H9 (cell line): ENCODE measurements around the gene AHNAK2. TPM values are rescaled to one million over a fixed set of nuclear protein-coding genes. Genes with fewer than 3 reads are reported as not detected.

ENCODE experiments used
- DNase-seq: peaks from one replicate; pipeline ENCODE4 v3.0.0-alpha.2; 2017
- H2AFZ ChIP-seq: one replicate; pipeline ENCODE4 v1.6.1; 2013; ENCODE audit warnings: mild to moderate bottlenecking, low read length, control low read depth, moderate library complexity
- H2AK5ac ChIP-seq: 2 replicates; pipeline ENCODE4 v1.6.1; 2013; ENCODE audit warnings: low read length, control low read depth, mixed read lengths; ENCODE audit not compliant: insufficient read length
- H2BK120ac ChIP-seq: one replicate; pipeline ENCODE4 v1.6.1; 2013; ENCODE audit warnings: low read depth, mild to moderate bottlenecking, low read length, control low read depth, inconsistent platforms; ENCODE audit not compliant: poor library complexity, severe bottlenecking
- H2BK12ac ChIP-seq: 2 replicates; pipeline ENCODE4 v1.6.1; 2013; ENCODE audit warnings: low read length, control low read depth, mixed read lengths, low read depth; ENCODE audit not compliant: insufficient read length
- H2BK15ac ChIP-seq: 2 replicates; pipeline ENCODE4 v1.6.1; 2013; ENCODE audit warnings: low read depth, low read length, control low read depth
- H2BK20ac ChIP-seq: one replicate; pipeline ENCODE4 v1.6.1; 2013; ENCODE audit warnings: low read depth, mild to moderate bottlenecking, low read length, control low read depth, inconsistent platforms; ENCODE audit not compliant: poor library complexity, severe bottlenecking
- H2BK5ac ChIP-seq: 2 replicates; pipeline ENCODE4 v1.6.1; 2013; ENCODE audit warnings: low read length, control low read depth, mixed read lengths; ENCODE audit not compliant: insufficient read length
- H3K14ac ChIP-seq: 2 replicates; pipeline ENCODE4 v1.6.1; 2013; ENCODE audit warnings: low read length, control low read depth; ENCODE audit not compliant: insufficient read depth
- H3K18ac ChIP-seq: 2 replicates; pipeline ENCODE4 v1.6.1; 2013; ENCODE audit warnings: low read depth, mild to moderate bottlenecking, mixed read lengths, low read length, control low read depth; ENCODE audit not compliant: insufficient read length
- H3K23ac ChIP-seq: 2 replicates; pipeline ENCODE4 v1.6.1; 2013; ENCODE audit warnings: low read length, control low read depth, mixed read lengths, low read depth; ENCODE audit not compliant: insufficient read length
- H3K23me2 ChIP-seq: 2 replicates; pipeline ENCODE4 v1.6.1; 2013; ENCODE audit warnings: low read depth, mild to moderate bottlenecking, mixed read lengths, low read length, control low read depth; ENCODE audit not compliant: insufficient read length, poor library complexity, severe bottlenecking
- H3K27ac ChIP-seq: 2 replicates; pipeline ENCODE4 v1.5.1; 2013; ENCODE audit warnings: low read length, control low read depth, mixed read lengths, low read depth; ENCODE audit not compliant: insufficient read length
- H3K27me3 ChIP-seq: 2 replicates; pipeline ENCODE4 v1.6.1; 2013; ENCODE audit warnings: low read length, control low read depth, inconsistent platforms; ENCODE audit not compliant: insufficient read depth
- H3K4ac ChIP-seq: 2 replicates; pipeline ENCODE4 v1.6.1; 2013; ENCODE audit warnings: low read depth, mild to moderate bottlenecking, control low read depth, inconsistent platforms, low read length, moderate library complexity
- H3K4me1 ChIP-seq: 2 replicates; pipeline ENCODE4 v1.6.1; 2013; ENCODE audit warnings: low read length, control low read depth, inconsistent platforms; ENCODE audit not compliant: insufficient read depth
- H3K4me2 ChIP-seq: 2 replicates; pipeline ENCODE4 v1.6.1; 2013; ENCODE audit warnings: low read length, control low read depth, mixed read lengths; ENCODE audit not compliant: insufficient read length, insufficient read depth
- H3K56ac ChIP-seq: 2 replicates; pipeline ENCODE4 v1.6.1; 2013; ENCODE audit warnings: low read depth, mild to moderate bottlenecking, mixed read lengths, low read length, control low read depth; ENCODE audit not compliant: insufficient read length
- H3K79me1 ChIP-seq: 2 replicates; pipeline ENCODE4 v1.6.1; 2013; ENCODE audit warnings: low read depth, mild to moderate bottlenecking, moderate library complexity, low read length, control low read depth, inconsistent platforms; ENCODE audit not compliant: insufficient read depth, poor library complexity, severe bottlenecking
- H3K79me2 ChIP-seq: 2 replicates; pipeline ENCODE4 v1.6.1; 2013; ENCODE audit warnings: low read length, control low read depth, inconsistent platforms; ENCODE audit not compliant: insufficient read depth
- H3K9ac ChIP-seq: 2 replicates; pipeline ENCODE4 v1.6.1; 2013; ENCODE audit warnings: low read length, control low read depth, mixed read lengths; ENCODE audit not compliant: insufficient read length; ENCODE audit errors: extremely low read depth
- H3K9me3 ChIP-seq: one replicate; pipeline ENCODE4 v1.6.1; 2013; ENCODE audit warnings: low read depth, low read length, inconsistent platforms; ENCODE audit not compliant: control insufficient read depth
- H3T11ph ChIP-seq: one replicate; pipeline ENCODE4 v1.6.1; 2013; ENCODE audit warnings: mild to moderate bottlenecking, low read length, control low read depth, inconsistent platforms
- H4K20me1 ChIP-seq: one replicate; pipeline ENCODE4 v1.6.1; 2013; ENCODE audit not compliant: control insufficient read depth, insufficient read length, insufficient read depth
- H4K5ac ChIP-seq: 2 replicates; pipeline ENCODE4 v1.6.1; 2013; ENCODE audit warnings: low read depth, mild to moderate bottlenecking, mixed read lengths, low read length, control low read depth; ENCODE audit not compliant: insufficient read length
- H4K8ac ChIP-seq: replicated peaks from 2 replicates; pipeline ENCODE4 v1.6.1; 2013; ENCODE audit warnings: low read length, control low read depth, mixed read lengths, low read depth; ENCODE audit not compliant: insufficient read length
- H4K91ac ChIP-seq: 2 replicates; pipeline ENCODE4 v1.6.1; 2013; ENCODE audit warnings: low read depth, mild to moderate bottlenecking, moderate library complexity, mixed read lengths, low read length, control low read depth; ENCODE audit not compliant: insufficient read length
- H3K27ac Mint-ChIP-seq, 3 experiments: 2 replicates in 2 of 3; 3 replicates in 1 of 3; pipeline ENCODE4 v1.8.0; 2020 to 2021; ENCODE audit warnings: mixed read lengths in 3 of 3, mild to moderate bottlenecking in 1 of 3, moderate library complexity in 1 of 3
- H3K27me3 Mint-ChIP-seq: 2 replicates; pipeline ENCODE4 v1.8.0; 2021; ENCODE audit warnings: low read depth, mild to moderate bottlenecking, moderate library complexity, mixed read lengths
- H3K36me3 Mint-ChIP-seq, 3 experiments: 2 replicates in 2 of 3; 3 replicates in 1 of 3; pipeline ENCODE4 v1.8.0; 2020 to 2021; ENCODE audit warnings: low read depth in 3 of 3, mixed read lengths in 3 of 3; ENCODE audit not compliant: insufficient read depth in 1 of 3
- H3K4me1 Mint-ChIP-seq, 2 experiments: 2 replicates each; pipeline ENCODE4 v1.8.0; 2020; ENCODE audit warnings: mixed read lengths in 2 of 2
- H3K4me3 Mint-ChIP-seq, 2 experiments: 2 replicates in 1 of 2; 3 replicates in 1 of 2; pipeline ENCODE4 v1.8.0; 2020 to 2021; ENCODE audit warnings: mild to moderate bottlenecking in 2 of 2, mixed read lengths in 2 of 2, moderate library complexity in 1 of 2
- H3K9me3 Mint-ChIP-seq, 2 experiments: 2 replicates in 1 of 2; 3 replicates in 1 of 2; pipeline ENCODE4 v1.8.0; 2020; ENCODE audit warnings: mild to moderate bottlenecking in 2 of 2, mixed read lengths in 2 of 2, moderate library complexity in 1 of 2
- WGBS: extraction: QIAGEN DNeasy Blood & Tissue Kit; methylation state at CpG from one replicate; pipeline ENCODE4 v1.1.7; 2013; ENCODE audit warnings: missing lambda C conversion rate, low lambda C conversion rate, mixed read lengths; ENCODE audit not compliant: insufficient read length; ENCODE audit errors: extremely low coverage; 5-methylcytosine and 5-hydroxymethylcytosine counted together
- total RNA-seq: library from RNA; stranded (reverse); gene quantifications from 2 replicates; pipeline ENCODE4 v1.2.1, GENCODE V29; 2021
- TF ChIP-seq, protein P1 (sequence below): fragments of 200-600 bp; sonication (generic); conservative IDR thresholded peaks from 3 replicates; pipeline ENCODE4 v1.8.0; 2021; ENCODE audit warnings: antibody characterized with exemption, mild to moderate bottlenecking

The AHNAK2 gene
- total RNA-seq, 1 experiment from 2014 or later = 2.8 TPM

DNA sequence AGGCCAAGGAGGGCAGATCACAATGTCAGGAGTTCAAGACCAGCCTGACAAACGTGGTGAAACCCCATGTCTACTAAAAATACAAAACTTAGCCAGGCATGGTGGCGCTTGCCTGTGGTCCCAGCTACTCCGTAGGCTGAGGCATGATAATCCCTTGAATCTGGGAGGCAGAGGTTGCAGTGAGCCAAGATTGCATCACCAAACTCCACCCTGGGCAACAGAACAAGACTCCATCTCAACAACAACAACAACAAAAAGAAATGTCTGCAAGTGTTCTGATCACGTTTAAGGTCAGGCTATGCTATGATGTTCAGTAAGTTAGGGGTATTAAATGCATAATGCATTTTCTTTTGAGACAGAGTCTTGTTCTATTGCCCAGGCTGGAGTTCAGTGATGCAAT is 60.2 kb downstream of the AHNAK2 start:
- Histone ChIP-seq H4K5ac (no peak overlapping the region), H2BK5ac (no peak overlapping the region), H3K4ac (no peak overlapping the region), H3K23me2 (no peaks in the 10 kb centered on the region), H3K23ac (no peak overlapping the region), H2AFZ (no peak overlapping the region), H4K8ac (no peak overlapping the region), H3K14ac (no peak overlapping the region), H3K9ac (no peak overlapping the region), H3K4me2 (no peak overlapping the region), H4K20me1 (no peaks in the 10 kb centered on the region), H3K79me2 (no peaks in the 10 kb centered on the region), H3K79me1 (no peaks in the 10 kb centered on the region), H3K18ac (no peak overlapping the region), H3T11ph (no peak overlapping the region), H2BK12ac (no peak overlapping the region), H3K9me3 (no peaks in the 10 kb centered on the region), H3K27ac (no peak overlapping the region), H2BK120ac (no peak overlapping the region), H2BK15ac (no peak overlapping the region), H3K27me3 (no peaks in the 10 kb centered on the region), H4K91ac (no peak overlapping the region), H2BK20ac (no peak overlapping the region), H2AK5ac (no peak overlapping the region), H3K56ac (no peak overlapping the region), H3K4me1 (no peaks in the 10 kb centered on the region)
- peaks cover 42% of the 10 kb centered on the region for H3K27me3 Mint-ChIP-seq
- no peaks in the 10 kb centered on the region; a peak in 1 of 5 replicates for H3K9me3 Mint-ChIP-seq
- DNase-seq = no peak
- TF ChIP-seq, protein P1, sequence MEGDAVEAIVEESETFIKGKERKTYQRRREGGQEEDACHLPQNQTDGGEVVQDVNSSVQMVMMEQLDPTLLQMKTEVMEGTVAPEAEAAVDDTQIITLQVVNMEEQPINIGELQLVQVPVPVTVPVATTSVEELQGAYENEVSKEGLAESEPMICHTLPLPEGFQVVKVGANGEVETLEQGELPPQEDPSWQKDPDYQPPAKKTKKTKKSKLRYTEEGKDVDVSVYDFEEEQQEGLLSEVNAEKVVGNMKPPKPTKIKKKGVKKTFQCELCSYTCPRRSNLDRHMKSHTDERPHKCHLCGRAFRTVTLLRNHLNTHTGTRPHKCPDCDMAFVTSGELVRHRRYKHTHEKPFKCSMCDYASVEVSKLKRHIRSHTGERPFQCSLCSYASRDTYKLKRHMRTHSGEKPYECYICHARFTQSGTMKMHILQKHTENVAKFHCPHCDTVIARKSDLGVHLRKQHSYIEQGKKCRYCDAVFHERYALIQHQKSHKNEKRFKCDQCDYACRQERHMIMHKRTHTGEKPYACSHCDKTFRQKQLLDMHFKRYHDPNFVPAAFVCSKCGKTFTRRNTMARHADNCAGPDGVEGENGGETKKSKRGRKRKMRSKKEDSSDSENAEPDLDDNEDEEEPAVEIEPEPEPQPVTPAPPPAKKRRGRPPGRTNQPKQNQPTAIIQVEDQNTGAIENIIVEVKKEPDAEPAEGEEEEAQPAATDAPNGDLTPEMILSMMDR = no peak
- WGBS = no CpG with 5 or more reads among the region's 4 CpGs
- no peak overlapping the region for H3K4me3 Mint-ChIP-seq
- H3K27ac Mint-ChIP-seq = no peak overlapping the region
- H3K4me1 Mint-ChIP-seq = peaks cover 0 to 3% of the 10 kb centered on the region in 2 experiments; a peak in 1 of 4 replicates
- no peaks in the 10 kb centered on the region; a peak in 1 of 7 replicates for H3K36me3 Mint-ChIP-seq
